Upper lobe of left lung (tissue), 6 donors: Measurements from ENCODE around the gene PCYOX1L. TPM values are rescaled to one million over a fixed set of nuclear protein-coding genes. Genes with fewer than 3 reads are reported as not detected.

Experiments used
- ATAC-seq, 2 donors: fragments of 200-7000 bp; cut with Tn5 transposase; one replicate each; pipeline ENCODE4 v1.9.1; 2022; ENCODE audit warnings: mild to moderate bottlenecking in 2 of 2, moderate library complexity in 2 of 2; ENCODE audit not compliant: low FRiP score in 2 of 2
- DNase-seq, 2 donors: peaks; one replicate each; pipeline ENCODE4 v3.0.0-alpha.2; 2019 to 2020
- H3K27ac ChIP-seq, 4 donors: fragments of 200-600 bp; sonication (generic); one replicate each; pipeline ENCODE4 v1.5.1; 2016 to 2019
- H3K27me3 ChIP-seq, 4 donors: fragments of 200-600 bp; sonication (generic); one replicate each; pipeline ENCODE4 v1.5.1; 2017 to 2019
- H3K36me3 ChIP-seq, 4 donors: fragments of 200-600 bp; sonication (generic); one replicate each; pipeline ENCODE4 v1.5.1; 2016 to 2019
- H3K4me1 ChIP-seq, 4 donors: fragments of 200-600 bp; sonication (generic); one replicate each; pipeline ENCODE4 v1.5.1; 2018 to 2019
- H3K4me3 ChIP-seq, 4 donors: fragments of 200-600 bp; sonication (generic); one replicate each; pipeline ENCODE4 v1.5.1; 2017 to 2019; ENCODE audit warnings: mild to moderate bottlenecking in 2 of 4, moderate library complexity in 1 of 4
- H3K9me3 ChIP-seq, 4 donors: fragments of 200-600 bp; sonication (generic); one replicate each; pipeline ENCODE4 v1.5.1; 2018 to 2019
- EP300 ChIP-seq, 4 donors: sonication (generic); formaldehyde crosslinking; IDR thresholded peaks; one replicate each; pipeline ENCODE4 v1.5.1; 2017; ENCODE audit warnings: antibody characterized with exemption in 4 of 4, control low read depth in 2 of 4
- POLR2A ChIP-seq, 4 donors: fragments of 450-650 bp; IDR thresholded peaks; one replicate each; pipeline ENCODE4 v1.5.1; 2016 to 2017; ENCODE audit warnings: antibody characterized with exemption in 4 of 4, mild to moderate bottlenecking in 2 of 4
- POLR2AphosphoS5 ChIP-seq, 2 donors: sonication (generic); formaldehyde crosslinking; IDR thresholded peaks; one replicate each; pipeline ENCODE4 v1.5.1; 2017; ENCODE audit warnings: antibody characterized with exemption in 2 of 2
- WGBS, 2 donors: methylation state at CpG; one replicate each; pipeline ENCODE4 v1.1.5; 2017 to 2018; 5-methylcytosine and 5-hydroxymethylcytosine counted together
- total RNA-seq, 6 donors: library from RNA; depleted of rRNA in 4 of 6; stranded (reverse); fragments of >200 nt in 4 of 6; gene quantifications; one replicate each; pipeline versions ENCODE4 v1.1.0 to v1.2.1, GENCODE V29; 2016 to 2021
- TF ChIP-seq, protein P1 (sequence below), 6 experiments: fragments of 450-650 bp in 4 of 6; fragments of 200-600 bp in 2 of 6; sonication (generic) in 2 of 6; IDR thresholded peaks; one replicate each; pipeline ENCODE4 v1.5.1; 2016 to 2019; ENCODE audit warnings: antibody characterized with exemption in 6 of 6
- donor health status: DM: no; HTN: no; CAD: no; lungs with moderate emphysema.
- donor health status: DM: no; HTN: yes; CAD: no; lungs with severe emphysema.

The PCYOX1L gene
- total RNA-seq, 6 donors from 2014 or later: 3.2 to 10.1 (median 5.0) TPM

DNA sequence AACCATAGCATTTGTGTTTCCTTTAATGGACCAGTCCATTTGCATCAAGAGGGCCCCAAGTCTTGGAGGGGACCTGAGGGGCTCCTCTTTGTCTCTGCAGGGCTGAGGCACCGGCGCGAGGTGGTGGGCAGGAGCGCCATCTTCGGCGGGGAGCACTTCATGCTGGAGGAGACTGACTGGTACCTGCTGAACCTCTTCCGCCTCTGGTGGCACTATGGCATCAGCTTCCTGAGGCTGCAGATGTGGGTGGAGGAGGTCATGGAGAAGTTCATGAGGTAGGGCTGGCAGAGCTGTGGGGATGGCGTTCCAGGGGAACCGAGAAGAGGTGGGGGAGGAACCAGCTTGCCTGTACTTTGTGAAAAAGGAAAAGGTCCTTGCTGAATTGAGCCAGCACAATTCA, 6.1 kb downstream of the PCYOX1L start:
- Histone ChIP-seq H3K36me3 (no peaks in the 10 kb centered on the region), H3K27me3 (no peaks in the 10 kb centered on the region), H3K27ac (no peak overlapping the region), H3K4me3 (no peak overlapping the region), H3K9me3 (no peaks in the 10 kb centered on the region), H3K4me1 (peaks cover 0 to 13% (median 6%) of the 10 kb centered on the region in 4 donors)
- no peak for TF ChIP-seq EP300 (IDR thresholded peaks at IDR 0.05)
- TF ChIP-seq POLR2AphosphoS5 (IDR thresholded peaks at IDR 0.05): no peak
- TF ChIP-seq, protein P1, sequence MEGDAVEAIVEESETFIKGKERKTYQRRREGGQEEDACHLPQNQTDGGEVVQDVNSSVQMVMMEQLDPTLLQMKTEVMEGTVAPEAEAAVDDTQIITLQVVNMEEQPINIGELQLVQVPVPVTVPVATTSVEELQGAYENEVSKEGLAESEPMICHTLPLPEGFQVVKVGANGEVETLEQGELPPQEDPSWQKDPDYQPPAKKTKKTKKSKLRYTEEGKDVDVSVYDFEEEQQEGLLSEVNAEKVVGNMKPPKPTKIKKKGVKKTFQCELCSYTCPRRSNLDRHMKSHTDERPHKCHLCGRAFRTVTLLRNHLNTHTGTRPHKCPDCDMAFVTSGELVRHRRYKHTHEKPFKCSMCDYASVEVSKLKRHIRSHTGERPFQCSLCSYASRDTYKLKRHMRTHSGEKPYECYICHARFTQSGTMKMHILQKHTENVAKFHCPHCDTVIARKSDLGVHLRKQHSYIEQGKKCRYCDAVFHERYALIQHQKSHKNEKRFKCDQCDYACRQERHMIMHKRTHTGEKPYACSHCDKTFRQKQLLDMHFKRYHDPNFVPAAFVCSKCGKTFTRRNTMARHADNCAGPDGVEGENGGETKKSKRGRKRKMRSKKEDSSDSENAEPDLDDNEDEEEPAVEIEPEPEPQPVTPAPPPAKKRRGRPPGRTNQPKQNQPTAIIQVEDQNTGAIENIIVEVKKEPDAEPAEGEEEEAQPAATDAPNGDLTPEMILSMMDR (IDR thresholded peaks at IDR 0.05): no peak
- TF ChIP-seq POLR2A (IDR thresholded peaks at IDR 0.05): no peak
- no peak for ATAC-seq
- DNase-seq: no peak
- WGBS, 2 donors: 90 to 97% methylated on average over 9 of the region's 9 CpGs

DNA sequence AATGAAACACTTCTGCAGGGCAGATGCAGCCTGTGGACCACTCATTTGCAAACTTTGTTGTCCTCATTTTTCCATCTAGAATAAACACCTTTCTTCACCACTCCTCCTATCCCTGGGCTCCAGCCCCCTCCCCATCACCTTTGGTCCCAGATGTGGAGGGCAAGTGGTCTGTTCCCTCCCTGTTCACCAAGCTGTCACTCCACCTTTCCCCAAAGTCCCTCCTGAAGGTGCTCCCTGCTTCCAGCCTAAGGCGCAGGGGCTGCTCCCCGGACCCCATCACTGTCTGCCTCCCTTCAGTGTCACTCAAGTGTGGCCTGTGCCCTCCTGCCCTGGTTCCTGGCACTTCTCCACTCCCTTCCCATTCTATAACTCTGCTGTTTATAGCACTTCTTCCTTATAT, 6.9 kb downstream of the PCYOX1L start:
- TF ChIP-seq POLR2AphosphoS5 (IDR thresholded peaks at IDR 0.05): no peak
- TF ChIP-seq POLR2A (IDR thresholded peaks at IDR 0.05): no peak
- TF ChIP-seq, protein P1 (IDR thresholded peaks at IDR 0.05): no peak
- TF ChIP-seq EP300 (IDR thresholded peaks at IDR 0.05): no peak
- Histone ChIP-seq H3K9me3 (no peaks in the 10 kb centered on the region), H3K27me3 (no peaks in the 10 kb centered on the region), H3K4me1 (peaks cover 0 to 12% (median 6%) of the 10 kb centered on the region in 4 donors), H3K4me3 (no peak overlapping the region), H3K36me3 (no peaks in the 10 kb centered on the region), H3K27ac (no peak overlapping the region)
- whole genome bisulfite sequencing, 2 donors: 87 to 93% methylated on average over 2 of the region's 2 CpGs
- no peak for ATAC-seq
- DNase-seq: no peak

DNA sequence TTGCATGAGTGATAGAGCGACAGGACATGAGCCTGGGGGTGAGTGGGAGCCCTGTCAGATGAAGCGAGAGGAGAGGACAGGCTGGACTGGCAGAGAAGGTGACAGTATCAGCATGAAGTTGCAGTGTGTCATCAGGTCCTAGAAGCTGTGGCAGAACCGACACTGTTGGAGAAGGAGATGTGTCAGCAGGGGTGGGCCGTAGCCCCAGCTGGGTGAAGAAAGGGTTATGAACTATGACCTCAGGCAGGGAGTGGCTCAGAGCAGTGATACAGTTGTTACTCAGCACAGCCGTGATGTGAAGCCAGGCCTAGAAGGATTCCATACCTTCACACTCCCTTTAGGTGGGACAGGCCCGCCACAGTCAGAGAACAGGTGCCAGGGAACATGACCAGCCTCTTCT, 7.6 kb downstream of the PCYOX1L start:
- Histone ChIP-seq H3K9me3 (no peaks in the 10 kb centered on the region), H3K27ac (no peak overlapping the region), H3K36me3 (no peaks in the 10 kb centered on the region), H3K4me3 (no peak overlapping the region), H3K4me1 (peaks cover 0 to 8% (median 6%) of the 10 kb centered on the region in 4 donors), H3K27me3 (no peaks in the 10 kb centered on the region)
- ATAC-seq: no peak
- no peak for DNase-seq
- TF ChIP-seq POLR2A (IDR thresholded peaks at IDR 0.05) (no peak), EP300 (IDR thresholded peaks at IDR 0.05) (no peak), POLR2AphosphoS5 (IDR thresholded peaks at IDR 0.05) (no peak)
- TF ChIP-seq, protein P1 (IDR thresholded peaks at IDR 0.05): no peak
- WGBS, 2 donors: 88 to 90% methylated on average over 6 of the region's 6 CpGs

DNA sequence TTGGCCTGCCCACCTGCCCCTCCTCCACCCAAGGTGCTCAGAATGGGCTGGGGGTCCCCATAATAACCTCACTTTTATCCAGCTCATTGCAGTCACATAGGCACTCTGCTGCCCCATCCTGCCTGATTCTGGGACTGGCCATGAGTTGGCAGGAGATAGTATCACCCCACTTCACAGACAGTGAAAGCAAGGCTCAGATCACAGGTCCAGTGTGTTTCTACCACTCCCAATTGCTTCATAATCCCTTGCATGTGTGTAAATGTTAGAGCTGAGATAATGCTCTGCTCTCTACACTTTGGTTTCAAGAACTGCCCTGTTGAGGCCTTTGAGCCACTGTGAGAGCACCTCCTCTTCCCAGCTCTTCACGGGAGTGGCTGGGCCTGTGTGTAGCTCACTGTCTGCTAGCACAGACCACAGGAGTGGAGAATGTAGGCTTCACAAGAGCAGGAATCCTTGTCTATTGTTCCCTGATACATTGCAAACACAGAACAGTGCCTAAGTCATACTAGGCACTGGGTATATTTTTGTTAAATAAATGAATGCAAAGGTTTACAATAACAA, 8.4 kb downstream of the PCYOX1L start:
- ATAC-seq (no peak), DNase-seq (no peak)
- H3K36me3 ChIP-seq: no peaks in the 10 kb centered on the region
- no peaks in the 10 kb centered on the region for H3K9me3 ChIP-seq
- TF ChIP-seq, protein P1 (IDR thresholded peaks at IDR 0.05): no peak
- no peak for TF ChIP-seq EP300 (IDR thresholded peaks at IDR 0.05)
- no peak for TF ChIP-seq POLR2A (IDR thresholded peaks at IDR 0.05)
- TF ChIP-seq POLR2AphosphoS5 (IDR thresholded peaks at IDR 0.05): no peak
- H3K4me3 ChIP-seq: no peak overlapping the region
- H3K4me1 ChIP-seq: peaks cover 0 to 8% (median 6%) of the 10 kb centered on the region in 4 donors
- H3K27ac ChIP-seq: no peak overlapping the region
- no peaks in the 10 kb centered on the region for H3K27me3 ChIP-seq
- 87% methylated on average over 1 of the region's 1 CpG; no CpG with 5 or more reads in 1 of the 2 donors for WGBS, 2 donors
